HepG2 (cell line): ENCODE results near the gene AXIN2.

ENCODE experiments used
- BORCS8-MEF2B ChIP-seq: sonication (generic); formaldehyde crosslinking; IDR thresholded peaks from 2 replicates; pipeline ENCODE4 v1.8.0; 2022; ENCODE audit warnings: mild to moderate bottlenecking, missing genetic modification reagents
- CTCF ChIP-seq: sonication (generic); formaldehyde crosslinking; IDR thresholded peaks from 2 replicates; pipeline ENCODE4 v1.5.0; 2020; ENCODE audit warnings: mild to moderate bottlenecking, missing genetic modification reagents, moderate library complexity
- JUNB ChIP-seq: sonication (generic); formaldehyde crosslinking; IDR thresholded peaks from 2 replicates; pipeline ENCODE4 v1.8.0; 2022; ENCODE audit warnings: missing genetic modification reagents, mild to moderate bottlenecking, borderline replicate concordance
- KDM1A ChIP-seq: IDR thresholded peaks from 2 replicates; pipeline ENCODE4 v1.6.1; 2016; ENCODE audit warnings: missing compliant biosample characterization
- POLR2AphosphoS5 ChIP-seq: IDR thresholded peaks from 2 replicates; pipeline ENCODE4 v1.6.1; 2012; ENCODE audit warnings: low read depth, low read length
- SCMH1 ChIP-seq: sonication (generic); formaldehyde crosslinking; IDR thresholded peaks from 2 replicates; pipeline ENCODE4 v1.9.0; 2021; ENCODE audit warnings: missing genetic modification reagents, mild to moderate bottlenecking, borderline replicate concordance

DNA sequence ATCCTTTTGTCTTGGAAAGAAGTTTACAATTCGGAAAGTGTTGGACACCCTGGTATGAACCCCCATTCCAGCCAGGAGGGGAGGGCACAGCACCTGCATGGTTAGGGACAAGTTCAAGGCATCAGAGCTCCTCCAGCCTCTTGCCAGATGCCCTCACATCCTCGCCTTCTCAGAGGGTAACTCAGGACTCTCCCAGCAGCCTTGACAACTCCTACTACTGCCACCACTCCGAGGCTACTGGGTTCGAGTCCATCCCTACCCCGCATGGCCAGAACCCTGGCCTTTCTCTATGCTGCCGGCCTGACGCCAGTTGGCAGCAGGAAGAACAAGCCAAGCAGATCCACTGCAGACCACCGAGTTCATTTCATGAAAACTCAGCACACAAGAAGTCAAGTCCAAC, 34.1 kb downstream of the AXIN2 start:
- TF ChIP-seq CTCF (CRISPR knock-in tag), result no peak
- TF ChIP-seq KDM1A (CRISPR knock-in tag), result no peak
- TF ChIP-seq JUNB (CRISPR knock-in tag), result no peak
- TF ChIP-seq BORCS8-MEF2B, result no peak
- TF ChIP-seq POLR2AphosphoS5, result no peak; the same call in 1 of the 2 replicates
- no peak for TF ChIP-seq SCMH1 (CRISPR knock-in tag)
